ENCODE measurements around the gene PATL1.
"Not testable (repeated sequence)": the region's sequence is repeated elsewhere in the genome, so short reads cannot be mapped to it uniquely, and the experiment has no call there.

Gene PATL1

GRCh38 chr11:59647245-59647980 is 21.4 kb downstream of the PATL1 start:
- POLR2A ChIA-PET = interaction anchor here (0.7 kb wide), 1 partner anchor 31 kb away, joined by 3 read pairs; the partner anchor contains the start of gene OSBP
- TF ChIP-seq CTCF (IDR thresholded peaks at IDR 0.05; ENCODE audit: insufficient read depth, low read length, missing control alignments) = no peak
- CTCF ChIA-PET = interaction anchor here (1.1 to 1.3 kb wide), 2 partner anchors 12 to 30 kb away, joined by 3 read pairs; no protein-coding TSS in a partner anchor

GRCh38 chr11:59644528-59644927 is 24.3 kb downstream of the PATL1 start:
- no peak for TF ChIP-seq CTCF (IDR thresholded peaks at IDR 0.05; ENCODE audit: insufficient read depth, low read length, missing control alignments)
- POLR2A ChIA-PET = interaction anchor here (1.0 kb wide), 1 partner anchor 28 kb away, joined by 3 read pairs; no protein-coding TSS in a partner anchor
- no peak overlapping the region for H3K4me3 ChIP-seq (ENCODE audit: low read depth, low read length)
- CTCF ChIA-PET = interaction anchor here (0.8 kb wide), 1 partner anchor 36 kb away, joined by 3 read pairs; no protein-coding TSS in a partner anchor
- no peak for DNase-seq (ENCODE audit: low read depth, low spot score)

More at GRCh38 chr11:59647245-59647980, 21.4 kb downstream of the PATL1 start:
- no peak for DNase-seq (ENCODE audit: low read depth, low spot score)
- no peak overlapping the region for H3K4me3 ChIP-seq (ENCODE audit: low read depth, low read length)

GRCh38 chr11:59643390-59643789 is 25.4 kb downstream of the PATL1 start:
- no peak for DNase-seq (ENCODE audit: low read depth, low spot score)
- no peak for TF ChIP-seq CTCF (IDR thresholded peaks at IDR 0.05; ENCODE audit: insufficient read depth, low read length, missing control alignments)
- ChIA-PET CTCF (interaction anchor here (1.0 to 2.2 kb wide), 4 partner anchors 8 to 25 kb away, joined by 3 to 8 read pairs (median 3); partner anchors contain the start of gene PATL1), POLR2A (interaction anchor here (1.0 kb wide), 1 partner anchor 27 kb away, joined by 3 read pairs; no protein-coding TSS in a partner anchor)
- no peak overlapping the region for H3K4me3 ChIP-seq (ENCODE audit: low read depth, low read length)

GRCh38 chr11:59641156-59641555 is 27.7 kb downstream of the PATL1 start:
- ChIA-PET POLR2A (no interaction called here), CTCF (no interaction called here)
- DNase-seq (ENCODE audit: low read depth, low spot score) = no peak
- no peak for TF ChIP-seq CTCF (IDR thresholded peaks at IDR 0.05; ENCODE audit: insufficient read depth, low read length, missing control alignments)
- H3K4me3 ChIP-seq (ENCODE audit: low read depth, low read length) = no peak overlapping the region

- TF ChIP-seq CTCF (IDR thresholded peaks at IDR 0.05; ENCODE audit: insufficient read depth, low read length, missing control alignments) = no peak
- CTCF ChIA-PET = interaction anchor here (1.1 to 1.4 kb wide), 2 partner anchors 13 to 15 kb away, joined by 3 to 4 read pairs; no protein-coding TSS in a partner anchor
- DNase-seq (ENCODE audit: low read depth, low spot score) = no peak
- POLR2A ChIA-PET = no interaction called here
- no peak overlapping the region for H3K4me3 ChIP-seq (ENCODE audit: low read depth, low read length)
Measured at GRCh38 chr11:59630493-59630892, 38.3 kb downstream of the PATL1 start.

GRCh38 chr11:59629996-59630395 is 38.8 kb downstream of the PATL1 start:
- no peak for TF ChIP-seq CTCF (IDR thresholded peaks at IDR 0.05; ENCODE audit: insufficient read depth, low read length, missing control alignments)
- H3K4me3 ChIP-seq (ENCODE audit: low read depth, low read length) = no peak overlapping the region
- DNase-seq (ENCODE audit: low read depth, low spot score) = no peak
- CTCF ChIA-PET = interaction anchor here (1.1 to 1.4 kb wide), 2 partner anchors 13 to 16 kb away, joined by 3 to 4 read pairs; no protein-coding TSS in a partner anchor
- POLR2A ChIA-PET = interaction anchor here (0.7 kb wide), 1 partner anchor 55 kb away, joined by 3 read pairs; no protein-coding TSS in a partner anchor

- H3K4me3 ChIP-seq (ENCODE audit: low read depth, low read length) = not testable (repeated sequence)
Measured at GRCh38 chr11:59626969-59627368, 41.9 kb downstream of the PATL1 start.

More at GRCh38 chr11:59626969-59627368, 41.9 kb downstream of the PATL1 start:
- CTCF ChIA-PET; POLR2A ChIA-PET; DNase-seq (ENCODE audit: low read depth, low spot score): not testable (repeated sequence)
